T-helper 1 cell treated with Interleukin-12 subunit alpha and Interleukin-12 subunit beta and Interleukin-4 antibody, amounts not matched to agents 30 ng/mL and 1 ng/mL, for 36 hours (primary cell): ENCODE measurements around the gene GAS6. TPM values are rescaled to one million over a fixed set of nuclear protein-coding genes. Genes with fewer than 3 reads are reported as not detected.

ENCODE experiments used
- intact Hi-C: fragments of 100-400 bp; cut with micrococcal nuclease; formaldehyde crosslinking; loops from one replicate; pipeline ENCODE4 v1.15.1; 2024
- total RNA-seq: library from RNA; stranded (reverse); gene quantifications from 2 replicates; pipeline ENCODE4 v1.2.3, GENCODE V29; 2022

The GAS6 gene
- total RNA-seq, 1 donor from 2014 or later, result 3.3 TPM

GRCh38 chr13:113852536-113853517 lies 11.0 kb downstream of the GAS6 start:
- intact Hi-C loops, result no loop called here

- intact Hi-C loops, result no loop called here
Measured at GRCh38 chr13:113851826-113852535, 11.9 kb downstream of the GAS6 start.

GRCh38 chr13:113851480-113851803 lies 12.4 kb downstream of the GAS6 start:
- intact Hi-C loops, result no loop called here

- intact Hi-C loops, result no loop called here
Measured at GRCh38 chr13:113850722-113851479, 13.0 kb downstream of the GAS6 start.

- intact Hi-C loops, result no loop called here
Measured at GRCh38 chr13:113849981-113850721, 13.7 kb downstream of the GAS6 start.

DNA sequence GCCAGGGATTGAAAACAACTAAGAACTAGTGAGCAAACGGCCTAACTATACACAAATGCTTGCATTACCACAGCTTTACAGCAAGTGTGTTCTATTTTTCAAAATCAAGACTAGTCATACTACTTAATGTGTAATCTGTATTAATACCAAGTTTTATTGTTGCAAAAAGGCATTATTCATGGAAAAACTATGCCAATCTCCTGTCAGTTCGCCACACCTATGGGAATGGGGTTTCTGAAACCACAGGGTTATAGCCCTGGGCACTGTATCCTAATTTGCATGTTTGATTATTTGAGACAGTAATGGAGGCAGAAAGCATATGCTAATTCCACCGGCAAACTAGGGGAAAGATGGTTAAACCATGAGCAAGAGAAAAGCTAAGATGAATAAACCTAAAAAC lies 14.3 kb downstream of the GAS6 start:
- intact Hi-C loops, result no loop called here

DNA sequence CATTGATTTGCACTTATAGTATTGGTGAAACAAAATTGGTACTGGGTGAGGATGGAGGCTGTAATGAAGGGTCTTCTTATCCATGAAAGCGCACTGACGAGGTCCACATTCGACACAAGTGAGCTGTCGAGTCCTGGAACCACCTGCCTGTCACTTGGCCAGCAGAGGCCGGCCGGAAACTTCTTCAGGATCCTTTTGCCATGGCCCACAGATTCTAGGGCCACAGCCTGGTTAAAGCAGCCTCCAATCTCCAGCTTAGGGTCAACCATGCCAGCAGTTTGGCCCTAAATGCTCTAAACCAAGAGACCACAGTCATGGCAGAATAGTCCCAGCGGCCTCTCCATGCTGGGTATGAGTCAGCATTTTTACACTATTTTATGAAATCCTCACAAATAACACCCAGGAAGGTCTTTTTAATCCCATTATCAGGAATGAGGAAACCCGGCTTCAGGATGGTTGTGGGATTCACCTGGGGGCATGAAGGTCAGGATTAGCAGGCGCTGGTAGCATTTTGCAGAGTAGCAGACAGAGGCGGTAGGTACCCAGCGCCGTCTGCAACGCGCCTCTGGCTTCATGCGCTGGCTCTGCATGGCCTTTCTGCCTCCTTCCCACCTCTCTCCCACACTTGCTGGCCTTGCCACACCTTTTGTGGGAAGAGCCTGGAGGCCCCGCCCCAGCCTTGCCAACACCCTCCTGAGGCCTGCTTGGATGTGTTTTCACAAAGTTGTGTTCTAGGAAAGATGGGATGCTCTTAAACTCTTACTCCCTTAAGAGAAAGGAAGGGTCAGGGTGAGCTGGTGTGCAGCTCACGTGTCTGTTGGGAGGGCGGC lies 15.2 kb downstream of the GAS6 start:
- intact Hi-C loops, result no loop called here

DNA sequence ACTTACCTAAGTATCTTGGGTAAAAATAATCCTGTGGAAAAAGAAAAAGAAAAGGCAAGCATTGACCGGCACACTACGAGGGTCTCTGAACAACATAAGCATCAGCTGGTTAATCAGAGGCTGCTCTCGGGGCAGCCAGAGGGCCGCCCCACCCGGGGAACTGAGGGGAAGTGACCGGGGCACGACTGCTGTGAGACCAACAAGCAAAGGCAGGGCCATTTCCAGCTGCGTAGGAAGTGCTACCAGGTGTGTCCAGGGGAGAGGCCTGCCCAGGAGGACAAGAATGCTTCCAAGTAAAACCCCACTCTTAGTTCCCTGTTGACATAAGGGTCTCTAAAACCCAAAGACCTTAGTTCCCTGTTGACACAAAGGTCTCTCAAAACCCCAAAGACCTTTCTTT lies 15.9 kb downstream of the GAS6 start:
- intact Hi-C loops, result no loop called here

DNA sequence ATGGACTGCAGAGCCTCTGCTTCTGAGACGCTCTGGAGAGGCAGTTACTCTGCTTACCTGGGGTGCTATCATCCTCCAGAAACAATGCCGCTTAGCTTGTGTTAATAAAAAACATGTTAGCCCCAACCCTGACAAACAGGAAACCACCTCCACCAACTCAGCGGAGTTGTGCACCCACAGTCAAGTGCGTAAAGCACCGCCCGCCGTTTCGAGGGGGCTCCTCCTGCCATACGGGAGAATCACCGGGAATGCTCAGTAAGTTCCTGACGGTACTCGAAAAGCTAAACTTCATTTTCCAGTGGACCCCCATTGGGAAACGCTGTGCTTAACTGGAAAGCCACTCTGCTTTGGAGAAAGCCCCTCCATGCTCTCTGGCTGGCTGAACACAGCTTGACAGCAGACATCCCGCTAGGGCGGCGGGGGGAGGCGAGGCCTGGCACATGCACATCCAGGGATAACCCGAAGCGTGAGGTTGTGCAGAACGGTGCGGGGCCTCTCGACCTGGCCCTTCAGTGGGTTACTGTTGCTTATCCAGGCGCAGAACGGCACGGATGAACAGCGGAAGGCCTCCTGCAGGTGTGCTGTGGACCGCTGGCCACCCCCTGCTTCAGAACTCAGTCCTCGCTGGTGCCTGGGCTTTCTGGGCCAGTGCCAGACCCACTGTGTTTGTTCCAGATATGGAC lies 17.1 kb downstream of the GAS6 start:
- intact Hi-C loops, result no loop called here

- intact Hi-C loops, result no loop called here
Measured at GRCh38 chr13:113845723-113846635, 17.9 kb downstream of the GAS6 start.

GRCh38 chr13:113845055-113845454 lies 18.8 kb downstream of the GAS6 start:
- intact Hi-C loops, result no loop called here

DNA sequence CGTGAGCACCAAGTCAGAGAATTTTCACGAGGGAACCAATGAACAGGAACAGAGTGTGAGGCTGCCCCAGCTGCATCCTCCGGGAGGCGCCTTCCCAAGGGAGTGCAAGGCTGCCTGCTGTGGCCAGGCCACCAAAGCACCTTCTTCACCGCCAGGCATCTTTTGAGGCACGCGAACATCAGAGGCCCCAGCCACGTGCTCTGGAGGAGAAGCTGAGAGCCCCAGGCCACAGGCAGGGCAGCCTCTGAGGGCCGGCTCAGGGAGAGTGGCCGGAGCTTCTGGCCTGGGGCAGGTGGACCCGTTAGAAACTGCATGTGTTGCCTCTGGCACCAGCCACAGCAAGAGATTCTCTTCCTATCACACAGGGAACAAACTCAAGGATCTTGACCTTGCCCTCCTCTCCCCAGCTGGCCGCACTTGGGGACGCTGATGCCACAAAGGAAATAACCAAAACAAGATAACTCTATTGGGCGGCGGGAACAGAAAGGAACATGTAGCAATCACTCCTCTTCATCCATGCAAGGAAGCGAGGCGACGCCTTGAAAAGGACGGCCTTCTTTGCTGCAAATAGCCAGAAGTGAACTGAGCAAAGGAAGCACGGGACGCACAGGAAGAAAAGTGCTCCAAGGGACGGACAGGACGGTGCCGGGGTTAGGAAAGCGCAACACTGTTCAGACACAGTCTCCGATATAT lies 19.9 kb downstream of the GAS6 start:
- intact Hi-C loops, result no loop called here

GRCh38 chr13:113843063-113843654 lies 20.7 kb downstream of the GAS6 start:
- intact Hi-C loops, result no loop called here

DNA sequence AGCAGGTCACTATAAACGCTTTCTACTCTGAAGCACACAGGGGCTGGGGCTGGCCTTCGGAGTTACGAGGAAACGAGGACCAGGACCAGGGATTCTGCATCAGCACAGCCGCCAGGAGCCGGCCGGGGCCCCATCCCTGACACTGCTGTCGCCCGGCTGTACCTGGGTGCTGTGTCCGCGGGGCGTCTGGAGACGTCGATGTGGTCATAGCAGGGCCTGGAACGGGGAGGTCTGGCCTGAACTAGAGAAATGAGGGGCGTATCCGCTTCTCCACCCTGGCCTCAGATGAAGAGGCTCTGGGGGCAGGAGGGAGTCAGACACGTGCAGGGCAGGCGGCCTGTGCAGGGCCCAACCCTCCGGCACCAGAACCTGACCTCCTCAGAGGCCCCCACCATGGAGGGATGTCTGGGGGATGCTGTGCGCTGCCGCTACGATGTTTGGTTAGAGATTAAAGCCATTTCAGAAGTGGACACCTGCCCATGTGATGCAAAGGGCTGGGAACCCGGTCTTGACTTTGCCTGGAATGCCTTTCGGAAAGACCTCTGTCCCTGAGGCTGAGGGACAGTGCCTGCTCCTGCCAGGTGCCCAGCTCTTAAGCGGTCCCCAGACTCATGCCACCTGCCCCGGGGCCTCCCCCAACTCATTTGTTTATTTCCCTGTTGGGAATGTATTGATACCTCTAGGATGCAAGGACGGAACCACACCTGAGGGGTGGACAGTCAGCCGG lies 21.4 kb downstream of the GAS6 start:
- intact Hi-C loops, result no loop called here

- intact Hi-C loops, result no loop called here
Measured at GRCh38 chr13:113841353-113841650, 22.6 kb downstream of the GAS6 start.

- intact Hi-C loops, result no loop called here
Measured at GRCh38 chr13:113840541-113841352, 23.1 kb downstream of the GAS6 start.
